ENCODE measurements around the gene KCND3.
"Not testable (repeated sequence)": the region's sequence is repeated elsewhere in the genome, so short reads cannot be mapped to it uniquely, and the experiment has no call there.

Gene KCND3

DNA sequence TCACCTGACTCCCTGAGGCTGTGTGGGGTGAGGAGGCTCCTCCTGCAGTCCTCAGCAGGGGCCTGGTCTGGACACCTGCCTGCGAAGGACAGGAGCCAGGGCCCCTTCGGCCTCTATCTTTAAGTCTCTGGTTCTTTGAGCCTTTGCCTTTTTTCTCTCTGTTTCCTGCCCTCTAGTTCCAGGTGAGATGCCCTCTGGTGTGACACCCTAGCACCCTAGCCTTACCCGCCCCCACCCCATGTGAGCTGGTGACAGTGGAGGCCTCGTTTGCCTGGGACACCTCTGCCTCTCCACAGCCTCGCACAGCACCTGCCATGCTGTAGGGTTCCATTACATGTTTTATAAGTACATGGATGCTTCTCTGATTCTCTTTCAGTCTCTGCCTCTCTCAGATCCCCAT lies 186.5 kb downstream of the KCND3 start:
- TF ChIP-seq EZH2phosphoT487 (IDR thresholded peaks at IDR 0.05; ENCODE audit: borderline replicate concordance) (no peak), CTCF (conservative IDR thresholded peaks at IDR 0.05; ENCODE audit: low read length) (no peak)
- H3K27me3 ChIP-seq (ENCODE audit: insufficient read depth, low read length, poor library complexity, severe bottlenecking), result no peaks in the 10 kb centered on the region

GRCh38 chr1:111802110-111802509 lies 187.4 kb downstream of the KCND3 start:
- Histone ChIP-seq H3K27me3 (ENCODE audit: insufficient read depth, low read length, poor library complexity, severe bottlenecking) (no peaks in the 10 kb centered on the region), H3K9me3 (ENCODE audit: insufficient read depth, low read depth, low read length) (no peaks in the 10 kb centered on the region), H3K36me3 (ENCODE audit: insufficient read depth, low read length) (no peaks in the 10 kb centered on the region), H4K20me1 (ENCODE audit: insufficient read depth, low read length, poor library complexity, severe bottlenecking) (no peaks in the 10 kb centered on the region), H3K4me3 (ENCODE audit: low read length, poor library complexity, severe bottlenecking) (no peak overlapping the region), H3K4me1 (ENCODE audit: insufficient read depth, low read length, poor library complexity, severe bottlenecking) (no peaks in the 10 kb centered on the region), H2AFZ (ENCODE audit: low read length) (no peak overlapping the region), H3K9me2 (replicated peaks; ENCODE audit: low read depth, low read length) (no peaks in the 10 kb centered on the region), H3K9ac (ENCODE audit: low read depth, low read length, poor library complexity, severe bottlenecking) (no peak overlapping the region), H3K79me2 (ENCODE audit: insufficient read depth, low read length) (no peaks in the 10 kb centered on the region), H3F3A (ENCODE audit: low read depth) (no peaks in the 10 kb centered on the region), H3K4me2 (ENCODE audit: low read depth, low read length, poor library complexity, severe bottlenecking) (no peak overlapping the region)
- TF ChIP-seq CTCF (conservative IDR thresholded peaks at IDR 0.05; ENCODE audit: low read length) (no peak), EZH2phosphoT487 (IDR thresholded peaks at IDR 0.05; ENCODE audit: borderline replicate concordance) (no peak)

More for the DNA sequence above, 186.5 kb downstream of the KCND3 start:
- Histone ChIP-seq H3K9ac (ENCODE audit: low read depth, low read length, poor library complexity, severe bottlenecking) (no peak overlapping the region), H3K4me3 (ENCODE audit: low read length, poor library complexity, severe bottlenecking) (no peak overlapping the region), H3K4me2 (ENCODE audit: low read depth, low read length, poor library complexity, severe bottlenecking) (no peak overlapping the region), H3K79me2 (ENCODE audit: insufficient read depth, low read length) (no peaks in the 10 kb centered on the region), H3K9me2 (replicated peaks; ENCODE audit: low read depth, low read length) (no peaks in the 10 kb centered on the region), H3K9me3 (ENCODE audit: insufficient read depth, low read depth, low read length) (no peaks in the 10 kb centered on the region), H2AFZ (ENCODE audit: low read length) (no peak overlapping the region), H4K20me1 (ENCODE audit: insufficient read depth, low read length, poor library complexity, severe bottlenecking) (no peaks in the 10 kb centered on the region), H3F3A (ENCODE audit: low read depth) (no peaks in the 10 kb centered on the region), H3K4me1 (ENCODE audit: insufficient read depth, low read length, poor library complexity, severe bottlenecking) (no peaks in the 10 kb centered on the region), H3K36me3 (ENCODE audit: insufficient read depth, low read length) (no peaks in the 10 kb centered on the region)

DNA sequence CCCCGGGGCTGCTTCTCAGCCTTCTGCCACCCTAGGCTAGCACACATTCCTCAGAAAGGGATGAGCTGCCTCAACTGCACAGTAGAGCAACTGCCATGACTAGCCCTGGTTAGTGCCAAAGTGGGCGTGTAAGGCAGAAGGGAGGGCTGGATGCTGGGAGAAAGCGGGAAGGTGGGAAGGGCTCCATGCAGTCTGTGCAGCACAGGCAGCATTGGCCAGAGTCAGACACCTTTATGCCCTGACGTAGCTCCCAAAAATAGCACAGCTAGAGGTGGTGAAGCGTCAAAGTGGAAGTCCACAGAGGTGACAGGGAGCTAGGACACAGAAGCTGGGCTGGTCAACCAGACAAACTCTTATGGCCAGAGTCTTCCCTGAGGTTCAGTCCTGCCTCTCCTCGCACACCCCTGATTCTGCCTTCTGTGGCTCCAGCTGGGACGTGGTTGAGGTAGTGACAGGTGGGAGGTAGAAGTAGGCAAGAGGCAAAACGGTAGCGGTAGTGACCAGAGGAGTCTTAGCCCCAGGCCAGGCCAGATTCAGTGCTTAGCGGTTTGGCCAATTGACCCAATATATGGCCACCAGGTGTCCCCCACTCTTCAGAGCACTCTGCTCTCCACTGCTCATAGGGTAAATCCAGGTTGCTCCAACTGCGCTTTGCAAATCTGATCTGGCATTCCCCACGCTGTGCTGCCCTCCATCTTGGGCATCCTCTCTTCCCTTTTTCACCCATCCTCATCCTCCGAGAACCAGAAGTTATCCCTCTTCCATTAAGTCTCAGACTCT lies 188.2 kb downstream of the KCND3 start:
- Histone ChIP-seq H3K9me3 (ENCODE audit: insufficient read depth, low read depth, low read length) (no peaks in the 10 kb centered on the region), H3K79me2 (ENCODE audit: insufficient read depth, low read length) (no peaks in the 10 kb centered on the region), H3K36me3 (ENCODE audit: insufficient read depth, low read length) (no peaks in the 10 kb centered on the region), H4K20me1 (ENCODE audit: insufficient read depth, low read length, poor library complexity, severe bottlenecking) (no peaks in the 10 kb centered on the region), H2AFZ (ENCODE audit: low read length) (no peak overlapping the region), H3K27me3 (ENCODE audit: insufficient read depth, low read length, poor library complexity, severe bottlenecking) (no peaks in the 10 kb centered on the region), H3F3A (ENCODE audit: low read depth) (no peaks in the 10 kb centered on the region), H3K4me1 (ENCODE audit: insufficient read depth, low read length, poor library complexity, severe bottlenecking) (no peaks in the 10 kb centered on the region), H3K9me2 (replicated peaks; ENCODE audit: low read depth, low read length) (no peaks in the 10 kb centered on the region), H3K9ac (ENCODE audit: low read depth, low read length, poor library complexity, severe bottlenecking) (no peak overlapping the region), H3K4me2 (ENCODE audit: low read depth, low read length, poor library complexity, severe bottlenecking) (no peak overlapping the region), H3K4me3 (ENCODE audit: low read length, poor library complexity, severe bottlenecking) (no peak overlapping the region)
- TF ChIP-seq CTCF (conservative IDR thresholded peaks at IDR 0.05; ENCODE audit: low read length), result no peak
- TF ChIP-seq EZH2phosphoT487 (IDR thresholded peaks at IDR 0.05; ENCODE audit: borderline replicate concordance), result no peak

DNA sequence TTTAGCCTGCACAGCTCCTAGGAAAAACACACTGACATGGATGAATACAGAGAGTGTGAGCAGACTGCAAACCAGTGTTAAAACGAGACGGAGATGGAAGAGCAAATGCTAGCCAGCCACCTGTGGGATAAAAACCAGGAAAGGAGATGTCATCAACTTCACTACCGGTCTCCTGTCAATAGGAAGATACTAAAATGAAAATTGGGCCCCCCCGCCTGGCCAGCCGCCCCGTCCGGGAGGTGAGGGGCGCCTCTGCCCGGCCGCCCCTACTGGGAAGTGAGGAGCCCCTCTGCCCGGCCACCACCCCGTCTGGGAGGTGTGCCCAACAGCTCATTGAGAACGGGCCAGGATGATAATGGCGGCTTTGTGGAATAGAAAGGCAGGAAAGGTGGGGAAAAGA lies 189.7 kb downstream of the KCND3 start:
- not testable (repeated sequence) for H4K20me1 ChIP-seq (ENCODE audit: insufficient read depth, low read length, poor library complexity, severe bottlenecking); H3F3A ChIP-seq (ENCODE audit: low read depth); H3K79me2 ChIP-seq (ENCODE audit: insufficient read depth, low read length); H3K4me3 ChIP-seq (ENCODE audit: low read length, poor library complexity, severe bottlenecking); H3K4me1 ChIP-seq (ENCODE audit: insufficient read depth, low read length, poor library complexity, severe bottlenecking); H3K4me2 ChIP-seq (ENCODE audit: low read depth, low read length, poor library complexity, severe bottlenecking); H3K9me2 ChIP-seq (replicated peaks; ENCODE audit: low read depth, low read length); H3K9me3 ChIP-seq (ENCODE audit: insufficient read depth, low read depth, low read length); H3K27me3 ChIP-seq (ENCODE audit: insufficient read depth, low read length, poor library complexity, severe bottlenecking); H2AFZ ChIP-seq (ENCODE audit: low read length); H3K36me3 ChIP-seq (ENCODE audit: insufficient read depth, low read length); H3K9ac ChIP-seq (ENCODE audit: low read depth, low read length, poor library complexity, severe bottlenecking)
